GM12892 (cell line): ENCODE results near the gene RBPMS2.

ENCODE experiments used
- POLR2A ChIP-seq: IDR thresholded peaks from 2 replicates; pipeline ENCODE4 v1.6.1; 2011; ENCODE audit warnings: low read depth, low read length, control low read depth
- POLR2AphosphoS5 ChIP-seq: IDR thresholded peaks from 2 replicates; pipeline ENCODE4 v1.6.1; 2011; ENCODE audit warnings: low read depth, low read length, control low read depth

DNA sequence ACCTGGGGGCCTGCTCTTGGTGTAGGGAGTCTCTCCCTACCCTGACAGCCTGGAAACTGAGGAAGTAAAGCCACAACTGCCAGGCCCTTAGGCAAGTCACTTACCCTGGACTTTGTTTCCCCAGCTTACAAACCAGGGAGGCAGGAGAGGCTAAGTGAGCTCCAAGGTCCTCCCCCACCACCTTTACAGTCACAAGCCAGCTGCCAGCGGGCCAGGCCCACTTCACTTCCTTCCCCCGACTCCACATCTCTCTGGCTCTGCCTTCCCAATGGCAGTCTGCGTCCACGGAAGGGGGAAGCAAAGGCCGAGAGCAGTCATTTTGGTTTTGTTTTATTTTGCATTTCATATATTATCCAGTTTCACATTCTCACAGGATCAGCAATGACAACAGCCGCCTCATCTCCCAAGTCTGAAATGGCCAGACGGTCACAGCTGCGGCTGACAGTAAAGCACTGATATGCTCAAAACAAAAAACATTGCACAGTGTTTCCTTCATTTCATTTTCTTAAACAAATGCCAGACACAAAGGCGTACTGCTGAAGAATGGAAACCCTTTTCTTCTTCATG lies 35.7 kb downstream of the RBPMS2 start:
- TF ChIP-seq POLR2AphosphoS5 (no peak), POLR2A (no peak)
